PC-3 (cell line): ENCODE data around the gene HEATR9. TPM values are rescaled to one million over a fixed set of nuclear protein-coding genes. Genes with fewer than 3 reads are reported as not detected.

Experiments used
- ATAC-seq: fragments of 200-7000 bp; cut with Tn5 transposase; 2 replicates; pipeline ENCODE4 v1.9.1; 2020; ENCODE audit warnings: mild to moderate bottlenecking, moderate library complexity
- BruUV-seq: library from RNA; stranded (reverse); fragments of 400-500 nt; replicated peaks from 2 replicates; lab custom pipeline; 2021; lab: Mats Ljungman, UMichigan
- CTCF ChIA-PET: fragments of 300-600 bp; sonication (Branson Sonifier 250); formaldehyde crosslinking; loops from one replicate; lab custom pipeline; 2022; ENCODE audit warnings: antibody characterized with exemption; lab: Charles Lee
- POLR2A ChIA-PET: fragments of 300-600 bp; sonication (Branson Sonifier 250); formaldehyde crosslinking; loops from one replicate; lab custom pipeline; 2022; ENCODE audit warnings: antibody characterized with exemption; ENCODE audit not compliant: unreplicated experiment; lab: Charles Lee
- DNase-seq: peaks from one replicate; pipeline ENCODE4 v3.0.0-alpha.2; 2015
- H2AFZ ChIP-seq: fragments of 300-600 bp; sonication (generic); 2 replicates; pipeline ENCODE4 v1.6.0; 2016; ENCODE audit warnings: antibody characterized with exemption, low read length
- H3F3A ChIP-seq: fragments of 300-600 bp; sonication (generic); one replicate; pipeline ENCODE4 v1.6.0; 2017; ENCODE audit warnings: antibody characterized with exemption, low read length, control low read depth, mild to moderate bottlenecking; ENCODE audit not compliant: unreplicated experiment
- H3K27ac ChIP-seq: fragments of 300-600 bp; sonication (generic); 2 replicates; pipeline ENCODE4 v1.5.1; 2016; ENCODE audit warnings: mild to moderate bottlenecking, low read length
- H3K27me3 ChIP-seq: fragments of 300-600 bp; sonication (generic); 2 replicates; pipeline ENCODE4 v1.6.1; 2016; ENCODE audit warnings: low read length, mixed read lengths
- H3K36me3 ChIP-seq: fragments of 300-600 bp; sonication (generic); 2 replicates; pipeline ENCODE4 v1.6.1; 2016; ENCODE audit warnings: low read depth, mixed run types, low read length, mixed read lengths
- H3K4me1 ChIP-seq: fragments of 300-600 bp; sonication (generic); 2 replicates; pipeline ENCODE4 v1.5.1; 2016; ENCODE audit warnings: low read length; ENCODE audit not compliant: insufficient read depth
- H3K4me2 ChIP-seq: fragments of 300-600 bp; sonication (generic); 2 replicates; pipeline ENCODE4 v1.6.0; 2016; ENCODE audit warnings: low read length
- H3K4me3 ChIP-seq: fragments of 300-600 bp; sonication (generic); 2 replicates; pipeline ENCODE4 v1.5.1; 2016; ENCODE audit warnings: mild to moderate bottlenecking, low read length, mixed read lengths
- H3K79me2 ChIP-seq: fragments of 300-600 bp; sonication (generic); 2 replicates; pipeline ENCODE4 v1.6.1; 2017; ENCODE audit warnings: low read length, mixed read lengths
- H3K9ac ChIP-seq: fragments of 300-600 bp; sonication (generic); 2 replicates; pipeline ENCODE4 v1.6.0; 2016; ENCODE audit warnings: mild to moderate bottlenecking, low read length
- H3K9me2 ChIP-seq: fragments of 300-600 bp; sonication (generic); replicated peaks from 2 replicates; pipeline ENCODE4 v1.6.1; 2016; ENCODE audit warnings: mixed run types, low read length, mixed read lengths
- H3K9me3 ChIP-seq: fragments of 300-600 bp; sonication (generic); 2 replicates; pipeline ENCODE4 v1.6.1; 2016; ENCODE audit warnings: low read length, mixed read lengths
- H4K20me1 ChIP-seq: fragments of 300-600 bp; sonication (generic); 2 replicates; pipeline ENCODE4 v1.6.1; 2016; ENCODE audit warnings: low read length, mixed read lengths
- CTCF ChIP-seq: fragments of 300-600 bp; sonication (generic); conservative IDR thresholded peaks from 2 replicates; pipeline ENCODE4 v1.5.1; 2017; ENCODE audit warnings: antibody characterized with exemption, low read depth, mild to moderate bottlenecking, low read length
- EZH2 ChIP-seq: fragments of 300-600 bp; sonication (generic); IDR thresholded peaks from one replicate; pipeline ENCODE4 v1.6.1; 2017; ENCODE audit warnings: antibody characterized with exemption, mild to moderate bottlenecking, low read length; ENCODE audit not compliant: unreplicated experiment
- EZH2phosphoT487 ChIP-seq: fragments of 300-600 bp; sonication (generic); IDR thresholded peaks from 2 replicates; pipeline ENCODE4 v1.6.1; 2018; ENCODE audit warnings: mild to moderate bottlenecking, antibody characterized with exemption, low read length, borderline replicate concordance
- intact Hi-C: fragments of 100-400 bp; cut with micrococcal nuclease; formaldehyde crosslinking; loops from 2 replicates; pipeline ENCODE4 v1.9.0; 2023
- total RNA-seq: library from RNA; depleted of rRNA; stranded (reverse); fragments of >200 nt; gene quantifications from 2 replicates; pipeline ENCODE4 v1.2.3, GENCODE V29; 2014

HEATR9 gene
- total RNA-seq, 1 experiment from 2014 or later, result not detected

- no peaks in the 10 kb centered on the region for H3K9me2 ChIP-seq
- no peak overlapping the region for H3K9ac ChIP-seq
- no peaks in the 10 kb centered on the region for H3K27me3 ChIP-seq
- POLR2A ChIA-PET, result no interaction called here
- intact Hi-C loops, result no loop called here
- ATAC-seq (no peak), DNase-seq (no peak)
- H3K79me2 ChIP-seq, result no peaks in the 10 kb centered on the region
- no peak overlapping the region for H2AFZ ChIP-seq
- BruUV-seq, result no TSS peak
- H3K9me3 ChIP-seq, result no peaks in the 10 kb centered on the region
- CTCF ChIA-PET, result no interaction called here
- H3K4me1 ChIP-seq, result no peaks in the 10 kb centered on the region
- TF ChIP-seq EZH2 (no peak), CTCF (no peak), EZH2phosphoT487 (no peak)
- H3K27ac ChIP-seq, result no peak overlapping the region
- H4K20me1 ChIP-seq, result no peaks in the 10 kb centered on the region
- H3K36me3 ChIP-seq, result no peaks in the 10 kb centered on the region
- no peaks in the 10 kb centered on the region for H3F3A ChIP-seq
- no peak overlapping the region for H3K4me3 ChIP-seq
- H3K4me2 ChIP-seq, result no peak overlapping the region
Measured at GRCh38 chr17:35877345-35878029, 8.8 kb upstream of the HEATR9 start.

GRCh38 chr17:35876534-35876933, 7.8 kb upstream of the HEATR9 start:
- H4K20me1 ChIP-seq, result no peaks in the 10 kb centered on the region
- H3K27ac ChIP-seq, result no peak overlapping the region
- H3K4me1 ChIP-seq, result no peaks in the 10 kb centered on the region
- no peaks in the 10 kb centered on the region for H3K79me2 ChIP-seq
- CTCF ChIA-PET, result no interaction called here
- POLR2A ChIA-PET, result no interaction called here
- H3K27me3 ChIP-seq, result no peaks in the 10 kb centered on the region
- ATAC-seq (no peak), DNase-seq (no peak)
- TF ChIP-seq CTCF (no peak), EZH2 (no peak), EZH2phosphoT487 (no peak)
- H3K4me3 ChIP-seq, result no peak overlapping the region
- H3K4me2 ChIP-seq, result no peak overlapping the region
- intact Hi-C loops, result no loop called here
- no peaks in the 10 kb centered on the region for H3F3A ChIP-seq
- no peaks in the 10 kb centered on the region for H3K36me3 ChIP-seq
- H3K9ac ChIP-seq, result no peak overlapping the region
- H2AFZ ChIP-seq, result no peak overlapping the region
- no peaks in the 10 kb centered on the region for H3K9me3 ChIP-seq
- BruUV-seq, result no TSS peak
- H3K9me2 ChIP-seq, result no peaks in the 10 kb centered on the region

DNA sequence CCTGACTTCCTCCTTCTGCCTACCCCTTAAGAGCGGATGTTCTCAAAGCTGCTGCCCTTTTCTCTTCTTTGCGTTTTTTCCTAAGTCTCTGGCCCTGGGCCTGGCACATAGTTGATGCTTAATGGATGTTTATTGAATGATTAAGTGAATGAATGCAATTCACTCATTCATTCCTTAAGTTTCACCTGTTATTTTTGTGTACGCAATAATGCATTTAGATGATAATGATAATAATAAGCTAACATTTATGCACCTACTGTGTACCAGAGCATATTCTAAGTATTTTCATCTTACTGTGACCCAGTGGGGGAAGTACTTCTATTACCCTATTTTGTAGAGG, 7.1 kb upstream of the HEATR9 start:
- H3F3A ChIP-seq, result no peaks in the 10 kb centered on the region
- no peaks in the 10 kb centered on the region for H3K9me2 ChIP-seq
- no peaks in the 10 kb centered on the region for H3K4me1 ChIP-seq
- no peaks in the 10 kb centered on the region for H3K36me3 ChIP-seq
- H3K79me2 ChIP-seq, result no peaks in the 10 kb centered on the region
- intact Hi-C loops, result no loop called here
- no peak overlapping the region for H3K27ac ChIP-seq
- ATAC-seq, result no peak
- no peak overlapping the region for H2AFZ ChIP-seq
- no TSS peak for BruUV-seq
- H3K4me2 ChIP-seq, result no peak overlapping the region
- H4K20me1 ChIP-seq, result no peaks in the 10 kb centered on the region
- H3K9me3 ChIP-seq, result no peaks in the 10 kb centered on the region
- no peak for DNase-seq
- H3K9ac ChIP-seq, result no peak overlapping the region
- no peak for TF ChIP-seq CTCF
- TF ChIP-seq EZH2, result no peak
- no peak for TF ChIP-seq EZH2phosphoT487
- no peak overlapping the region for H3K4me3 ChIP-seq
- no peaks in the 10 kb centered on the region for H3K27me3 ChIP-seq
- CTCF ChIA-PET, result no interaction called here
- POLR2A ChIA-PET, result no interaction called here
